K562 (cell line): Measurements from ENCODE around the gene LRRC41. TPM values are rescaled to one million over a fixed set of nuclear protein-coding genes. Genes with fewer than 3 reads are reported as not detected.
A peak's percentile ranks its signal among the peaks of the same experiment; 100 is the strongest.

Experiments
- ATAC-seq: fragments of 200-7000 bp; cut with Tn5 transposase; 3 replicates; pipeline ENCODE4 v1.9.1; 2020; ENCODE audit warnings: moderate library complexity
- BruUV-seq: library from RNA; stranded (reverse); fragments of 400-500 nt; replicated peaks from 2 replicates; lab custom pipeline; 2021; lab: Mats Ljungman, UMichigan
- CTCF ChIA-PET: fragments of 300-600 bp; formaldehyde crosslinking; extraction: SDS; loops from one replicate; lab custom pipeline; 2021; ENCODE audit warnings: low intra/inter-chr PET ratio; lab: Yijun Ruan, JAX
- POLR2A ChIA-PET: fragments of 300-600, 350-650 bp; sonication (Branson Sonifier 250); formaldehyde crosslinking; extraction: SDS; loops from one replicate; lab custom pipeline; 2021; ENCODE audit warnings: antibody characterized with exemption, inconsistent platforms; lab: Yijun Ruan, JAX
- DNase-seq, 4 experiments: peaks; one replicate each; pipeline versions ENCODE4 v3.0.0 to v3.0.0-alpha.2; 2011 to 2018; ENCODE audit warnings: low spot score in 3 of 4, mixed read lengths in 3 of 4; ENCODE audit errors: extremely low read depth in 1 of 4
- FAIRE-seq: peaks from 2 replicates; lab custom pipeline; 2011; peaks lifted over from hg19 to GRCh38; lab: Jason Lieb, UNC
- H2AFZ ChIP-seq: 2 replicates; pipeline ENCODE4 v1.6.0; 2011; ENCODE audit warnings: low read depth, low read length, control low read depth, inconsistent platforms
- H3K27ac ChIP-seq: fragments of 200-600 bp; 3 replicates; pipeline ENCODE4 v1.8.0; 2011; ENCODE audit warnings: low read depth, mild to moderate bottlenecking, control low read depth, inconsistent platforms, low read length, moderate library complexity, mixed read lengths; ENCODE audit errors: extremely low read depth
- H3K27me3 ChIP-seq, 2 experiments: fragments of 300-600 bp in 1 of 2; 2 replicates in 1 of 2; 3 replicates in 1 of 2; pipeline versions ENCODE4 v1.6.0 to v1.8.0; 2011; ENCODE audit warnings: inconsistent platforms in 2 of 2, low read length in 2 of 2, mild to moderate bottlenecking in 1 of 2, mixed read lengths in 1 of 2, moderate library complexity in 1 of 2; ENCODE audit not compliant: control insufficient read depth in 2 of 2, insufficient read depth in 2 of 2
- H3K36me3 ChIP-seq: fragments of 300-600 bp; 3 replicates; pipeline ENCODE4 v1.8.0; 2011; ENCODE audit warnings: mild to moderate bottlenecking, low read length, inconsistent platforms; ENCODE audit not compliant: control insufficient read depth, insufficient read depth
- H3K4me1 ChIP-seq, 2 experiments: fragments of 200-600 bp in 1 of 2; replicated peaks in 1 of 2; 2 replicates in 1 of 2; 3 replicates in 1 of 2; pipeline versions ENCODE4 v1.5.1 to v1.8.0; 2011; ENCODE audit warnings: inconsistent platforms in 2 of 2, low read length in 2 of 2, mild to moderate bottlenecking in 1 of 2, mixed read lengths in 1 of 2, moderate library complexity in 1 of 2; ENCODE audit not compliant: control insufficient read depth in 2 of 2, insufficient read depth in 2 of 2
- H3K4me2 ChIP-seq: 2 replicates; pipeline ENCODE4 v1.6.1; 2011; ENCODE audit warnings: low read length, control low read depth, inconsistent platforms, mixed read lengths; ENCODE audit not compliant: insufficient read depth
- H3K4me3 ChIP-seq: fragments of 200-600 bp; sonication (generic), shearing (Covaris generic); 2 replicates; pipeline ENCODE4 v1.5.1; 2016; ENCODE audit warnings: control low read depth, inconsistent platforms
- H3K79me2 ChIP-seq: fragments of 200-600 bp; 3 replicates; pipeline ENCODE4 v1.8.0; 2011; ENCODE audit warnings: low read length, inconsistent platforms; ENCODE audit not compliant: control insufficient read depth, insufficient read depth
- H3K9ac ChIP-seq, 2 experiments: 2 replicates each; pipeline versions ENCODE4 v1.6.0 to v1.6.1; 2011; ENCODE audit warnings: low read depth in 2 of 2, low read length in 2 of 2, control low read depth in 1 of 2, inconsistent platforms in 1 of 2, mild to moderate bottlenecking in 1 of 2, mixed read lengths in 1 of 2; ENCODE audit not compliant: insufficient read depth in 1 of 2
- H3K9me1 ChIP-seq: one replicate; pipeline ENCODE4 v1.6.0; 2011; ENCODE audit warnings: inconsistent platforms, mild to moderate bottlenecking, low read length, moderate library complexity; ENCODE audit not compliant: control insufficient read depth, insufficient read depth
- H3K9me3 ChIP-seq: replicated peaks from 2 replicates; pipeline ENCODE4 v1.5.1; 2011; ENCODE audit warnings: low read depth, low read length, inconsistent platforms; ENCODE audit not compliant: control insufficient read depth, insufficient read depth
- H4K20me1 ChIP-seq: replicated peaks from 2 replicates; pipeline ENCODE4 v1.6.1; 2011; ENCODE audit warnings: low read length, inconsistent platforms, mixed read lengths; ENCODE audit not compliant: control insufficient read depth, insufficient read depth
- GABPB2 ChIP-seq: fragments of 250-450 bp; sonication (Bioruptor Pico); conservative IDR thresholded peaks from 2 replicates; pipeline ENCODE4 v1.5.1; 2021; ENCODE audit warnings: mild to moderate bottlenecking
- NCOA2 ChIP-seq, 2 experiments: fragments of 450-650 bp; IDR thresholded peaks; 2 replicates each; pipeline ENCODE4 v1.6.1; 2018; ENCODE audit warnings: mild to moderate bottlenecking in 2 of 2, moderate library complexity in 1 of 2; ENCODE audit not compliant: partially characterized antibody in 2 of 2
- POLR3A ChIP-seq: IDR thresholded peaks from 2 replicates; pipeline ENCODE4 v1.6.1; 2011; ENCODE audit warnings: borderline replicate concordance, mild to moderate bottlenecking, moderate library complexity; ENCODE audit not compliant: insufficient read length, insufficient read depth; ENCODE audit errors: extremely low read depth
- RBM17 ChIP-seq: fragments of 200-400 bp; formaldehyde crosslinking; IDR thresholded peaks from 2 replicates; pipeline ENCODE4 v1.6.1; 2017; ENCODE audit warnings: low read depth, mild to moderate bottlenecking, low read length, borderline replicate concordance
- RBM25 ChIP-seq: fragments of 200-400 bp; formaldehyde crosslinking; IDR thresholded peaks from 2 replicates; pipeline ENCODE4 v1.6.1; 2018; ENCODE audit warnings: low read length, low read depth, moderate library complexity; ENCODE audit not compliant: severe bottlenecking
- SNIP1 ChIP-seq: fragments of 450-650 bp; IDR thresholded peaks from 2 replicates; pipeline ENCODE4 v1.7.1; 2017; ENCODE audit warnings: low read depth, mild to moderate bottlenecking
- SRSF1 ChIP-seq: fragments of 200-400 bp; formaldehyde crosslinking; IDR thresholded peaks from 2 replicates; pipeline ENCODE4 v1.6.1; 2017; ENCODE audit warnings: mild to moderate bottlenecking, low read depth, low read length, moderate library complexity
- TCF3 ChIP-seq: sonication (generic); formaldehyde crosslinking; IDR thresholded peaks from 2 replicates; pipeline ENCODE4 v1.4.0; 2020; ENCODE audit warnings: mild to moderate bottlenecking, missing genetic modification reagents
- TCF7 ChIP-seq: sonication (generic); IDR thresholded peaks from 2 replicates; pipeline ENCODE4 v1.6.1; 2016; ENCODE audit warnings: antibody characterized with exemption, borderline replicate concordance
- TCFL5 ChIP-seq: fragments of 250-450 bp; sonication (Bioruptor Pico); conservative IDR thresholded peaks from 2 replicates; pipeline ENCODE4 v1.6.1; 2021; ENCODE audit warnings: mild to moderate bottlenecking, moderate library complexity, matching md5 sums
- WGBS: fragments of 100-300 bp; shearing (Covaris generic); methylation state at CpG from one replicate; pipeline ENCODE4 v1.1.6; 2016; ENCODE audit warnings: low coverage, mixed read lengths; ENCODE audit not compliant: insufficient coverage; ENCODE audit errors: missing lambda C conversion rate; 5-methylcytosine and 5-hydroxymethylcytosine counted together
- in situ Hi-C: fragments of 300-500 bp; cut with MboI; formaldehyde crosslinking; loops from 4 replicates; pipeline ENCODE4 v1.15.0; 2018; ENCODE audit warnings: inconsistent platforms, mixed read lengths
- intact Hi-C: fragments of 100-400 bp; cut with micrococcal nuclease; formaldehyde crosslinking; loops from 2 replicates; pipeline ENCODE4 v1.14.2; 2022
- polyA plus RNA-seq, 8 experiments: library from polyadenylated mRNA; depleted of rRNA in 4 of 8; stranded (reverse) in 5 of 8; unstranded in 3 of 8; fragments of >200 nt; fragmentation: Nextera tagmentation in 2 of 8; fragmentation: Illumina TruSeq in 1 of 8; extraction: Ambion mirVana in 2 of 8; extraction: Trizol in 1 of 8; gene quantifications; 2 replicates each; pipeline versions ENCODE4 v1.2.1 to v1.2.3, GENCODE V29; 2011 to 2014; ENCODE audit warnings: inconsistent platforms in 1 of 8, missing spikeins in 1 of 8
- total RNA-seq, 7 experiments: library from RNA; depleted of rRNA in 6 of 7; stranded (reverse); fragments of >200 nt in 6 of 7; fragmentation: Illumina TruSeq in 2 of 7; extraction: Trizol in 2 of 7; gene quantifications; 2 replicates each; pipeline versions ENCODE4 v1.2.1 to v1.2.3, GENCODE V29; 2011 to 2021; ENCODE audit warnings: low replicate concordance in 1 of 7
- TF ChIP-seq, protein P1 (sequence below): IDR thresholded peaks from 2 replicates; pipeline ENCODE4 v1.6.1; 2014; ENCODE audit warnings: antibody characterized with exemption
- TF ChIP-seq, protein P2 (sequence below): fragments of 450-650 bp; IDR thresholded peaks from 2 replicates; pipeline ENCODE4 v1.6.1; 2017; ENCODE audit warnings: antibody characterized with exemption
- TF ChIP-seq, protein P3 (sequence below), 2 experiments: fragments of 450-650 bp in 1 of 2; sonication (generic) in 1 of 2; formaldehyde crosslinking in 1 of 2; IDR thresholded peaks in 1 of 2; conservative IDR thresholded peaks in 1 of 2; 2 replicates each; pipeline versions ENCODE4 v1.6.1 to v1.8.1; 2016 to 2023; ENCODE audit warnings: mild to moderate bottlenecking in 2 of 2, moderate library complexity in 2 of 2, inconsistent platforms in 1 of 2, missing genetic modification reagents in 1 of 2
- TF ChIP-seq, protein P4 (sequence below): sonication (generic); formaldehyde crosslinking; IDR thresholded peaks from 2 replicates; pipeline ENCODE4 v1.9.0; 2022; ENCODE audit warnings: mild to moderate bottlenecking, missing genetic modification reagents

The LRRC41 gene
- total and polyA plus RNA-seq, 9 of the 15 experiments (the other 6 are each of a cell fraction or from before 2014, with no cell fraction given) = 10.5 to 64.7 (median 44.2) TPM

- H3K4me3 ChIP-seq = peak within 1 kb of the TSS; percentile 56
- ChIA-PET POLR2A (interaction anchor here (0.5 to 4.0 kb wide), 18 partner anchors 7 to 264 kb away, joined by 3 to 20 read pairs (median 4); partner anchors contain the start of genes LRRC41, MKNK1 and UQCRH), CTCF (interaction anchor here (0.6 kb wide), 1 partner anchor 8 kb away, joined by 3 read pairs; no protein-coding TSS in a partner anchor)
- FAIRE-seq = peak; percentile 98
- intact Hi-C loops (loop anchor here (1.0 to 10.0 kb wide), 3 partner anchors 37 to 182 kb away; partner anchors contain the start of genes LRRC41 and UQCRH), in situ Hi-C loops (no loop called here)
- H3K79me2 ChIP-seq = peaks cover 50% of the 10 kb centered on the region
- H2AFZ ChIP-seq = peak within 1 kb of the TSS; percentile 96
- no peaks in the 10 kb centered on the region for H3K9me3 ChIP-seq
- 0% methylated on average over 52 of the region's 53 CpGs for WGBS
- peaks cover 43% of the 10 kb centered on the region for H3K36me3 ChIP-seq
- H4K20me1 ChIP-seq = peaks cover 5% of the 10 kb centered on the region; the same call in 1 of the 2 replicates
- peak within 1 kb of the TSS; percentile 95 for H3K4me2 ChIP-seq
- no peaks in the 10 kb centered on the region for H3K27me3 ChIP-seq
- H3K4me1 ChIP-seq = peaks cover 22 to 26% of the 10 kb centered on the region in 2 experiments
- H3K9me1 ChIP-seq = peaks cover 11% of the 10 kb centered on the region
- DNase-seq = peak; percentile 91 to 98 (median 92)
- BruUV-seq = TSS peak; percentile 92
- ATAC-seq = peak; percentile 93
- peak within 1 kb of the TSS; percentile 96 for H3K27ac ChIP-seq
- peak within 1 kb of the TSS; percentile 94 to 95 for H3K9ac ChIP-seq
- TF ChIP-seq, protein P1, sequence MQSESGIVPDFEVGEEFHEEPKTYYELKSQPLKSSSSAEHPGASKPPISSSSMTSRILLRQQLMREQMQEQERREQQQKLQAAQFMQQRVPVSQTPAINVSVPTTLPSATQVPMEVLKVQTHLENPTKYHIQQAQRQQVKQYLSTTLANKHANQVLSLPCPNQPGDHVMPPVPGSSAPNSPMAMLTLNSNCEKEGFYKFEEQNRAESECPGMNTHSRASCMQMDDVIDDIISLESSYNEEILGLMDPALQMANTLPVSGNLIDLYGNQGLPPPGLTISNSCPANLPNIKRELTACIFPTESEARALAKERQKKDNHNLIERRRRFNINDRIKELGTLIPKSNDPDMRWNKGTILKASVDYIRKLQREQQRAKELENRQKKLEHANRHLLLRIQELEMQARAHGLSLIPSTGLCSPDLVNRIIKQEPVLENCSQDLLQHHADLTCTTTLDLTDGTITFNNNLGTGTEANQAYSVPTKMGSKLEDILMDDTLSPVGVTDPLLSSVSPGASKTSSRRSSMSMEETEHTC = peak; percentile 20; the same call in 1 of the 2 replicates
- TF ChIP-seq TCF3 (CRISPR knock-in tag) (0 out of 2 replicates have a peak, but pooled peaks have one; percentile 25), GABPB2 (CRISPR knock-in tag) (no peak), TCF7 (peak; percentile 83; the same call in 1 of the 2 replicates), NCOA2 (IDR thresholded peaks at IDR 0.05; ENCODE audit: partially characterized antibody in 2 of 2) (no peak), SNIP1 (0 out of 2 replicates have a peak, but pooled peaks have one; percentile 31), RBM17 (no peak), SRSF1 (no peak), POLR3A (no peak), TCFL5 (no peak), RBM25 (no peak)
- TF ChIP-seq, protein P2, sequence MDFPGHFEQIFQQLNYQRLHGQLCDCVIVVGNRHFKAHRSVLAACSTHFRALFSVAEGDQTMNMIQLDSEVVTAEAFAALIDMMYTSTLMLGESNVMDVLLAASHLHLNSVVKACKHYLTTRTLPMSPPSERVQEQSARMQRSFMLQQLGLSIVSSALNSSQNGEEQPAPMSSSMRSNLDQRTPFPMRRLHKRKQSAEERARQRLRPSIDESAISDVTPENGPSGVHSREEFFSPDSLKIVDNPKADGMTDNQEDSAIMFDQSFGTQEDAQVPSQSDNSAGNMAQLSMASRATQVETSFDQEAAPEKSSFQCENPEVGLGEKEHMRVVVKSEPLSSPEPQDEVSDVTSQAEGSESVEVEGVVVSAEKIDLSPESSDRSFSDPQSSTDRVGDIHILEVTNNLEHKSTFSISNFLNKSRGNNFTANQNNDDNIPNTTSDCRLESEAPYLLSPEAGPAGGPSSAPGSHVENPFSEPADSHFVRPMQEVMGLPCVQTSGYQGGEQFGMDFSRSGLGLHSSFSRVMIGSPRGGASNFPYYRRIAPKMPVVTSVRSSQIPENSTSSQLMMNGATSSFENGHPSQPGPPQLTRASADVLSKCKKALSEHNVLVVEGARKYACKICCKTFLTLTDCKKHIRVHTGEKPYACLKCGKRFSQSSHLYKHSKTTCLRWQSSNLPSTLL = no peak
- TF ChIP-seq, protein P3, sequence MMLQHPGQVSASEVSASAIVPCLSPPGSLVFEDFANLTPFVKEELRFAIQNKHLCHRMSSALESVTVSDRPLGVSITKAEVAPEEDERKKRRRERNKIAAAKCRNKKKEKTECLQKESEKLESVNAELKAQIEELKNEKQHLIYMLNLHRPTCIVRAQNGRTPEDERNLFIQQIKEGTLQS (IDR thresholded peaks at IDR 0.05) = peak; percentile 100
- TF ChIP-seq, protein P3 (CRISPR knock-in tag; conservative IDR thresholded peaks at IDR 0.05) = peak; percentile 95
- TF ChIP-seq, protein P4, sequence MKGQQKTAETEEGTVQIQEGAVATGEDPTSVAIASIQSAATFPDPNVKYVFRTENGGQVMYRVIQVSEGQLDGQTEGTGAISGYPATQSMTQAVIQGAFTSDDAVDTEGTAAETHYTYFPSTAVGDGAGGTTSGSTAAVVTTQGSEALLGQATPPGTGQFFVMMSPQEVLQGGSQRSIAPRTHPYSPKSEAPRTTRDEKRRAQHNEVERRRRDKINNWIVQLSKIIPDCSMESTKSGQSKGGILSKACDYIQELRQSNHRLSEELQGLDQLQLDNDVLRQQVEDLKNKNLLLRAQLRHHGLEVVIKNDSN (CRISPR knock-in tag) = 0 out of 2 replicates have a peak, but pooled peaks have one; percentile 36
Measured at GRCh38 chr1:46340404-46341221, 37.2 kb upstream of the LRRC41 start, which contains the start of gene NSUN4. NSUN4 (plus strand) TSS chr1:46340807; CDS start chr1:46340827, 20 bp downstream.
